ENCODE measurements around the gene PPIF. TPM values are rescaled to one million over a fixed set of nuclear protein-coding genes. Genes with fewer than 3 reads are reported as not detected.

The PPIF gene
- total RNA-seq, 1 experiment from 2014 or later: 59.0 TPM

DNA sequence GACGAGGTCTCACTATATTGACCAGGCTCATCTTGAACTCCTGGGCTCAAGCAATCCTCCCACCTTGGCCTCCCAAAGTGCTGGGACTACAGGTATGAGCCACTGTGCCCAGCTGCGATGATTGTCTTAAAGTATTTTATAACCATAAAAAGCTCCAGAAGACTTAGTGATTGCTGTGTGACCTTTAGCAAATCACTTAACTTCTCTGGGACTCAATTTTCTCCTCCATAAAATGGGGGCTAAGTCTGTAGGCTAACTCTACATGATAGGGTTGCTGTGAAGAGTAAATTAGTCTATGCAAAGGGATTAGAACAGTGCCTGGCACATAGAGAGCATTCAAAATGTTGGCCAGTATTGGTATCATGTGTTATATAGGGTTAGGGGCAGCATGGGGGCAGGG, 42.8 kb downstream of the PPIF start:
- intact Hi-C loops (cut with micrococcal nuclease; ENCODE audit: unreplicated experiment): no loop called here
- in situ Hi-C loops (cut with HindIII; ENCODE audit: low pct_unique_long_range_greater_than_20kb, low sequenced_read_pairs): no loop called here
- ATAC-seq (no peak), DNase-seq (ENCODE audit: low read depth, low spot score) (no peak)
- no peak for TF ChIP-seq CTCF (IDR thresholded peaks at IDR 0.05)
- H3K36me3 ChIP-seq (ENCODE audit: control insufficient read depth, insufficient read depth, low read length): no peaks in the 10 kb centered on the region
- no TSS peak for BruUV-seq (replicated peaks)
- H3K27me3 ChIP-seq (ENCODE audit: control insufficient read depth, insufficient read depth, low read length): no peaks in the 10 kb centered on the region
- no peak overlapping the region for H3K4me3 ChIP-seq (ENCODE audit: low read depth in 2 of 2, low read length in 2 of 2)
- H3K4me1 ChIP-seq (ENCODE audit: control insufficient read depth, insufficient read depth, low read length): no peaks in the 10 kb centered on the region
- no peaks in the 10 kb centered on the region for H3K9me3 ChIP-seq (ENCODE audit: control insufficient read depth, insufficient read depth, low read depth, low read length)
- ChIA-PET CTCF (no interaction called here), POLR2A (interaction anchor here (0.6 kb wide), 1 partner anchor 255 kb away, joined by 4 read pairs; no protein-coding TSS in a partner anchor)
- H3K27ac ChIP-seq (ENCODE audit: low read length): no peak overlapping the region

DNA sequence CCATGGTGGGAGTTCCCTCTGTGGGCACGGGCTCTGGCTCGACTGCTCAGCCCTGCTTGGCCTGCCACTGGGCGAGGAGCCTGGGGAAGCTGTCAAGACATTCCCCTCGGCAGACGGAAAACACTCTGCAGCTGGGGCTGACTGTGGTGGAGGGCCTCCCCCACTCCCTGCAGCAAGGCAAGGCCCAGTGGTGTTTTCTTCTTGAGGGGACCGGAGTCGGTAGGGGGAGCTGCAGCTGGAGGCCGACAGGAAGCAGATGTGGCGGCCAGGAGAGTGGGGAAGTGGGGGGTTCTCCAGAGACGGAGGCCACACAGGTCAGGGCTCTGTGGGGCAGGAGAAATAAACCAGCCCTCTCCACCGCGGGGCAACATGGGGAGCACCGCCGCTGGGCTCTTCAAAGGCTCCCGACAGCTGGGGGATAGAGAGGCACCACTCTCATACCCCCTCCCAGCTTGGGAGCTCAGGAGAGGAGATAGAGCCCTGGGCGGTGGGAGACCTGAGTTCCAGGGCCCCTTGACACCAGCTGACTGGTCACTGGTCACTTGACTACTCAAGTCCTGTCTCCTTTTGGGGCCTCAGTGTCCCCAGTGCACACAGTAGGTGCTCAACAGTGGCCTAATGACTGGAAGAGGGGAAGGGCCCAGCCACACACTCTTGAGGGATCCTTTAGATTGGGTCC, 43.4 kb downstream of the PPIF start:
- Histone ChIP-seq H3K36me3 (ENCODE audit: control insufficient read depth, insufficient read depth, low read length) (no peaks in the 10 kb centered on the region), H3K9me3 (ENCODE audit: control insufficient read depth, insufficient read depth, low read depth, low read length) (no peaks in the 10 kb centered on the region), H3K27me3 (ENCODE audit: control insufficient read depth, insufficient read depth, low read length) (no peaks in the 10 kb centered on the region), H3K4me1 (ENCODE audit: control insufficient read depth, insufficient read depth, low read length) (no peaks in the 10 kb centered on the region), H3K27ac (ENCODE audit: low read length) (no peak overlapping the region), H3K4me3 (ENCODE audit: low read depth in 2 of 2, low read length in 2 of 2) (no peak overlapping the region)
- ATAC-seq: no peak
- no TSS peak for BruUV-seq (replicated peaks)
- intact Hi-C loops (cut with micrococcal nuclease; ENCODE audit: unreplicated experiment): no loop called here
- TF ChIP-seq TCF7L2 (IDR thresholded peaks at IDR 0.05; ENCODE audit: low read depth, low read length) (no peak), SIN3A (IDR thresholded peaks at IDR 0.05; ENCODE audit: borderline replicate concordance, insufficient read depth, low read depth, low read length) (no peak), POLR2AphosphoS5 (IDR thresholded peaks at IDR 0.05; ENCODE audit: low read depth, low read length) (no peak), CTCF (IDR thresholded peaks at IDR 0.05) (no peak)
- TF ChIP-seq, protein P1, sequence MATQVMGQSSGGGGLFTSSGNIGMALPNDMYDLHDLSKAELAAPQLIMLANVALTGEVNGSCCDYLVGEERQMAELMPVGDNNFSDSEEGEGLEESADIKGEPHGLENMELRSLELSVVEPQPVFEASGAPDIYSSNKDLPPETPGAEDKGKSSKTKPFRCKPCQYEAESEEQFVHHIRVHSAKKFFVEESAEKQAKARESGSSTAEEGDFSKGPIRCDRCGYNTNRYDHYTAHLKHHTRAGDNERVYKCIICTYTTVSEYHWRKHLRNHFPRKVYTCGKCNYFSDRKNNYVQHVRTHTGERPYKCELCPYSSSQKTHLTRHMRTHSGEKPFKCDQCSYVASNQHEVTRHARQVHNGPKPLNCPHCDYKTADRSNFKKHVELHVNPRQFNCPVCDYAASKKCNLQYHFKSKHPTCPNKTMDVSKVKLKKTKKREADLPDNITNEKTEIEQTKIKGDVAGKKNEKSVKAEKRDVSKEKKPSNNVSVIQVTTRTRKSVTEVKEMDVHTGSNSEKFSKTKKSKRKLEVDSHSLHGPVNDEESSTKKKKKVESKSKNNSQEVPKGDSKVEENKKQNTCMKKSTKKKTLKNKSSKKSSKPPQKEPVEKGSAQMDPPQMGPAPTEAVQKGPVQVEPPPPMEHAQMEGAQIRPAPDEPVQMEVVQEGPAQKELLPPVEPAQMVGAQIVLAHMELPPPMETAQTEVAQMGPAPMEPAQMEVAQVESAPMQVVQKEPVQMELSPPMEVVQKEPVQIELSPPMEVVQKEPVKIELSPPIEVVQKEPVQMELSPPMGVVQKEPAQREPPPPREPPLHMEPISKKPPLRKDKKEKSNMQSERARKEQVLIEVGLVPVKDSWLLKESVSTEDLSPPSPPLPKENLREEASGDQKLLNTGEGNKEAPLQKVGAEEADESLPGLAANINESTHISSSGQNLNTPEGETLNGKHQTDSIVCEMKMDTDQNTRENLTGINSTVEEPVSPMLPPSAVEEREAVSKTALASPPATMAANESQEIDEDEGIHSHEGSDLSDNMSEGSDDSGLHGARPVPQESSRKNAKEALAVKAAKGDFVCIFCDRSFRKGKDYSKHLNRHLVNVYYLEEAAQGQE (IDR thresholded peaks at IDR 0.05; ENCODE audit: insufficient read depth in 1 of 2, low read depth in 2 of 2, low read length in 1 of 2): no peak
- DNase-seq (ENCODE audit: low read depth, low spot score): no peak
- in situ Hi-C loops (cut with HindIII; ENCODE audit: low pct_unique_long_range_greater_than_20kb, low sequenced_read_pairs): no loop called here
- ChIA-PET POLR2A (interaction anchor here (0.6 kb wide), 1 partner anchor 256 kb away, joined by 4 read pairs; no protein-coding TSS in a partner anchor), CTCF (no interaction called here)

Measured in Panc1 (cell line).